ENCODE measurements around the gene GFRA1.
A peak's percentile ranks its signal among the peaks of the same experiment; 100 is the strongest.

Gene GFRA1

GRCh38 chr10:116007256-116007891 lies 265.6 kb downstream of the GFRA1 start:
- no peaks in the 10 kb centered on the region for H3K36me3 ChIP-seq (ENCODE audit: control insufficient read depth in 2 of 2, insufficient read depth in 1 of 2, low read length in 2 of 2)
- POLR2A ChIA-PET, result no interaction called here
- peaks cover 4% of the 10 kb centered on the region; the same call in 1 of the 2 replicates for H3K4me1 ChIP-seq (ENCODE audit: control insufficient read depth, insufficient read depth, low read length)
- CTCF ChIA-PET, result no interaction called here
- H3K4me3 ChIP-seq (ENCODE audit: low read depth, low read length), result no peak overlapping the region
- 0 out of 2 replicates have a peak, but pooled peaks have one; percentile 22 for TF ChIP-seq EGR2 (tag by site-specific recombination; IDR thresholded peaks at IDR 0.05; ENCODE audit: low read depth)
- TF ChIP-seq ZNF610 (tag by site-specific recombination; IDR thresholded peaks at IDR 0.05; ENCODE audit: borderline replicate concordance), result no peak
- H3K27ac ChIP-seq (ENCODE audit: extremely low read depth, low read depth, low read length), result no peak overlapping the region
- H3K9me3 ChIP-seq (ENCODE audit: control insufficient read depth, insufficient read depth, low read depth, low read length), result no peaks in the 10 kb centered on the region

All from HEK293 (cell line).